ENCODE results near the gene PI4KB. TPM values are rescaled to one million over a fixed set of nuclear protein-coding genes. Genes with fewer than 3 reads are reported as not detected.

The PI4KB gene
- total and polyA plus RNA-seq, 9 of the 15 experiments (the other 6 are each of a cell fraction or from before 2014, with no cell fraction given) = 3.1 to 65.4 (median 45.1) TPM

GRCh38 chr1:151361883-151362282 is 34.7 kb upstream of the PI4KB start:
- H3K9me1 ChIP-seq (ENCODE audit: control insufficient read depth, insufficient read depth, low read length) = no peaks in the 10 kb centered on the region
- FAIRE-seq = no peak
- POLR2A ChIA-PET = no interaction called here
- H3K79me2 ChIP-seq (ENCODE audit: control insufficient read depth, insufficient read depth, low read length) = no peaks in the 10 kb centered on the region
- H3K9me3 ChIP-seq (replicated peaks; ENCODE audit: control insufficient read depth, insufficient read depth, low read depth, low read length) = peaks cover 7% of the 10 kb centered on the region; the same call in 1 of the 2 replicates
- no peak overlapping the region for H2AFZ ChIP-seq (ENCODE audit: low read depth, low read length)
- TF ChIP-seq ZNF511 (CRISPR knock-in tag; IDR thresholded peaks at IDR 0.05) (no peak), GTF2E2 (tag; IDR thresholded peaks at IDR 0.05) (no peak), HBP1 (CRISPR knock-in tag; IDR thresholded peaks at IDR 0.05) (0 out of 2 replicates have a peak, but pooled peaks have one; percentile 13), ARHGAP35 (IDR thresholded peaks at IDR 0.05; ENCODE audit: partially characterized antibody) (peak; percentile 15), SIX5 (IDR thresholded peaks at IDR 0.05; ENCODE audit: borderline replicate concordance in 1 of 2, insufficient read depth in 1 of 2, low read depth in 1 of 2, low read length in 2 of 2) (no peak), GABPB1 (CRISPR knock-in tag; IDR thresholded peaks at IDR 0.05) (no peak), OTX1 (CRISPR knock-in tag; IDR thresholded peaks at IDR 0.05) (0 out of 2 replicates have a peak, but pooled peaks have one; percentile 31), THRB (CRISPR knock-in tag; conservative IDR thresholded peaks at IDR 0.05) (0 out of 2 replicates have a peak, but pooled peaks have one; percentile 54)
- in situ Hi-C loops (cut with MboI) = no loop called here
- no peak overlapping the region for H3K4me2 ChIP-seq (ENCODE audit: insufficient read depth, low read length)
- no peak overlapping the region for H3K4me3 ChIP-seq
- H3K9ac ChIP-seq (ENCODE audit: insufficient read depth in 1 of 2, low read depth in 2 of 2, low read length in 2 of 2) = no peak overlapping the region
- no peak overlapping the region for H3K27ac ChIP-seq (ENCODE audit: extremely low read depth, low read depth, low read length)
- no peaks in the 10 kb centered on the region for H3K4me1 ChIP-seq (replicated peaks in 1 of 2; ENCODE audit: control insufficient read depth in 2 of 2, insufficient read depth in 2 of 2, low read length in 2 of 2)
- no peak for ATAC-seq
- intact Hi-C loops (cut with micrococcal nuclease) = no loop called here
- no peaks in the 10 kb centered on the region for H4K20me1 ChIP-seq (replicated peaks; ENCODE audit: control insufficient read depth, insufficient read depth, low read length)
- CTCF ChIA-PET (ENCODE audit: low intra/inter-chr PET ratio) = no interaction called here
- H3K27me3 ChIP-seq (ENCODE audit: control insufficient read depth in 2 of 2, insufficient read depth in 2 of 2, low read length in 2 of 2) = no peaks in the 10 kb centered on the region
- no TSS peak for BruUV-seq (replicated peaks)
- no peak for DNase-seq (ENCODE audit: extremely low read depth in 1 of 4, low spot score in 3 of 4)
- H3K36me3 ChIP-seq (ENCODE audit: control insufficient read depth, insufficient read depth, low read length) = peaks cover 29% of the 10 kb centered on the region; the same call in 2 of the 3 replicates
